ENCODE measurements around the gene PDE10A.

The PDE10A gene

GRCh38 chr6:165640806-165641205, 22.2 kb downstream of the PDE10A start:
- H3K4me3 ChIP-seq (ENCODE audit: low read length): no peak overlapping the region
- DNase-seq (ENCODE audit: low read depth): no peak
- TF ChIP-seq CTCF (IDR thresholded peaks at IDR 0.05; ENCODE audit: insufficient read depth, low read depth, low read length, missing control alignments): no peak

GRCh38 chr6:165638530-165638929, 24.5 kb downstream of the PDE10A start:
- TF ChIP-seq CTCF (IDR thresholded peaks at IDR 0.05; ENCODE audit: insufficient read depth, low read depth, low read length, missing control alignments): no peak
- no peak for DNase-seq (ENCODE audit: low read depth)
- no peak overlapping the region for H3K4me3 ChIP-seq (ENCODE audit: low read length)

- no peak for DNase-seq (ENCODE audit: low read depth)
- no peak for TF ChIP-seq CTCF (IDR thresholded peaks at IDR 0.05; ENCODE audit: insufficient read depth, low read depth, low read length, missing control alignments)
- no peak overlapping the region for H3K4me3 ChIP-seq (ENCODE audit: low read length)
Measured at GRCh38 chr6:165637586-165637985, 25.5 kb downstream of the PDE10A start.

GRCh38 chr6:165636402-165637048, 26.5 kb downstream of the PDE10A start:
- DNase-seq (ENCODE audit: low read depth): no peak
- no peak for TF ChIP-seq CTCF (IDR thresholded peaks at IDR 0.05; ENCODE audit: insufficient read depth, low read depth, low read length, missing control alignments)
- no peak overlapping the region for H3K4me3 ChIP-seq (ENCODE audit: low read length)

GRCh38 chr6:165635965-165636364, 27.1 kb downstream of the PDE10A start:
- no peak for TF ChIP-seq CTCF (IDR thresholded peaks at IDR 0.05; ENCODE audit: insufficient read depth, low read depth, low read length, missing control alignments)
- H3K4me3 ChIP-seq (ENCODE audit: low read length): no peak overlapping the region
- no peak for DNase-seq (ENCODE audit: low read depth)

GRCh38 chr6:165634101-165634880, 28.8 kb downstream of the PDE10A start:
- H3K4me3 ChIP-seq (ENCODE audit: low read length): no peak overlapping the region

More at GRCh38 chr6:165634101-165634880, 28.8 kb downstream of the PDE10A start:
- no peak for TF ChIP-seq CTCF (IDR thresholded peaks at IDR 0.05; ENCODE audit: insufficient read depth, low read depth, low read length, missing control alignments)
- no peak for DNase-seq (ENCODE audit: low read depth)

Data from epithelial cell of esophagus (primary cell).